ENCODE measurements around the gene DOLK. TPM values are rescaled to one million over a fixed set of nuclear protein-coding genes. Genes with fewer than 3 reads are reported as not detected.
A peak's percentile ranks its signal among the peaks of the same experiment; 100 is the strongest.

DOLK gene
- total RNA-seq, 1 experiment from 2014 or later, result 20.1 TPM

- Histone ChIP-seq H2BK15ac (ENCODE audit: low read depth, low read length) (no peak overlapping the region), H3K23ac (ENCODE audit: insufficient read length, low read depth, low read length) (no peak overlapping the region), H4K91ac (ENCODE audit: insufficient read length, low read depth, low read length) (no peak overlapping the region), H2AFZ (ENCODE audit: low read length) (no peak overlapping the region), H3K9ac (ENCODE audit: extremely low read depth, insufficient read length, low read length) (no peak overlapping the region), H3K4me1 (ENCODE audit: insufficient read depth, low read length) (no peaks in the 10 kb centered on the region; the same call in 1 of the 2 replicates), H2AK5ac (ENCODE audit: insufficient read length, low read length) (no peak overlapping the region), H3K4ac (ENCODE audit: low read depth, low read length) (no peak overlapping the region), H3K79me1 (ENCODE audit: insufficient read depth, low read depth, low read length, poor library complexity, severe bottlenecking) (peaks cover 3% of the 10 kb centered on the region), H3T11ph (ENCODE audit: low read length) (no peak overlapping the region), H2BK120ac (ENCODE audit: low read depth, low read length, poor library complexity, severe bottlenecking) (no peak overlapping the region), H4K8ac (replicated peaks; ENCODE audit: insufficient read length, low read depth, low read length) (no peak overlapping the region), H3K18ac (ENCODE audit: insufficient read length, low read depth, low read length) (no peak overlapping the region), H2BK20ac (ENCODE audit: low read depth, low read length, poor library complexity, severe bottlenecking) (no peak overlapping the region), H3K79me2 (ENCODE audit: insufficient read depth, low read length) (no peaks in the 10 kb centered on the region; the same call in 1 of the 2 replicates), H2BK12ac (ENCODE audit: insufficient read length, low read depth, low read length) (no peak overlapping the region), H3K14ac (ENCODE audit: insufficient read depth, low read length) (no peak overlapping the region), H3K27ac (ENCODE audit: insufficient read length, low read depth, low read length) (no peak overlapping the region), H3K4me2 (ENCODE audit: insufficient read depth, insufficient read length, low read length) (no peak overlapping the region), H3K56ac (ENCODE audit: insufficient read length, low read depth, low read length) (no peak overlapping the region), H2BK5ac (ENCODE audit: insufficient read length, low read length) (no peak overlapping the region), H4K5ac (ENCODE audit: insufficient read length, low read depth, low read length) (no peak overlapping the region), H3K23me2 (ENCODE audit: insufficient read length, low read depth, low read length, poor library complexity, severe bottlenecking) (no peaks in the 10 kb centered on the region), H4K20me1 (ENCODE audit: control insufficient read depth, insufficient read depth, insufficient read length) (peaks cover 3% of the 10 kb centered on the region), H3K9me3 (ENCODE audit: control insufficient read depth, low read depth, low read length) (no peaks in the 10 kb centered on the region), H3K27me3 (ENCODE audit: insufficient read depth, low read length) (no peaks in the 10 kb centered on the region)
- peaks cover 28 to 29% of the 10 kb centered on the region in 2 experiments for H3K4me1 Mint-ChIP-seq
- no peak for DNase-seq
- peak overlapping the region in 2 of 3 experiments; percentile 61 to 68; a peak in 4 of 7 replicates for H3K27ac Mint-ChIP-seq
- no peaks in the 10 kb centered on the region for H3K27me3 Mint-ChIP-seq (ENCODE audit: low read depth)
- H3K4me3 Mint-ChIP-seq, result no peak overlapping the region
- no peaks in the 10 kb centered on the region for H3K9me3 Mint-ChIP-seq
- no peak for TF ChIP-seq CTCF (conservative IDR thresholded peaks at IDR 0.05)
- WGBS (ENCODE audit: extremely low coverage, insufficient read length, low lambda C conversion rate), result no CpG with 5 or more reads among the region's 26 CpGs
- peaks cover 27 to 52% (median 40%) of the 10 kb centered on the region in 3 experiments; a peak in 6 of 7 replicates for H3K36me3 Mint-ChIP-seq (ENCODE audit: insufficient read depth in 1 of 3, low read depth in 3 of 3)
Measured at GRCh38 chr9:128917151-128917849, 30.1 kb downstream of the DOLK start.
